HuH-7.5 (cell line): Measurements from ENCODE around the gene SLIRP.
A peak's percentile ranks its signal among the peaks of the same experiment; 100 is the strongest.
"Not testable (repeated sequence)": the region's sequence is repeated elsewhere in the genome, so short reads cannot be mapped to it uniquely, and the experiment has no call there.

Experiments
- DNase-seq: peaks from one replicate; pipeline ENCODE4 v3.0.0; 2011; ENCODE audit warnings: low spot score

SLIRP gene

DNA sequence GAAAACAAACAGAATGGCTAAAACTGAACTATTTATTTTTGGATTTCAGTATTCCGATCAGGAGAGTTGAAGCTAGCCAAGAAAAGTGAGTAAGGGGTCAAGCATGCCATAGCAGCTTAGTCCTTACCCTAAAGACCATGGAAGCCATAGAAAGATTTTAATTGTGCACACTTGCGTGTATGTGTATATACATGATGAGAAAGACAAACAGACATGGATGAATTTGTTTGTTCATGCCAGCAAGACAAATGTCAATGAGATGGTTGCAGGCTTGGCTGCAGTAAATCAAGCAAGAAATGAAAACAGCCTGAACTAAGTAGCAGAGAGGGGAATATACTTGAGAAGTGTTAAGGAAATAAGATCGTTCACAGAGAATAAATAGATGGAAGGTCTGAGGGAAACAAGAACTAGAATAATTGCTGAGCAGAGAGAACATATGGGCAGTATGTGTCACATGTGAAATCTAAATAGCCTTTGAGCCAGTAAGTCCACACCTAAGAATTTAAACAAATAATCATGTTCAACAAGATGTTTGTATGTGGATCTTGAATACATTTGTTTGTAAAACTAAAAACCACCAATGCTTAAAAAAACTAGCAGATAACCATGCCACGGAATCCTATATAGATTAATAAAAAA lies 38.3 kb downstream of the SLIRP start:
- DNase-seq, result no peak

DNA sequence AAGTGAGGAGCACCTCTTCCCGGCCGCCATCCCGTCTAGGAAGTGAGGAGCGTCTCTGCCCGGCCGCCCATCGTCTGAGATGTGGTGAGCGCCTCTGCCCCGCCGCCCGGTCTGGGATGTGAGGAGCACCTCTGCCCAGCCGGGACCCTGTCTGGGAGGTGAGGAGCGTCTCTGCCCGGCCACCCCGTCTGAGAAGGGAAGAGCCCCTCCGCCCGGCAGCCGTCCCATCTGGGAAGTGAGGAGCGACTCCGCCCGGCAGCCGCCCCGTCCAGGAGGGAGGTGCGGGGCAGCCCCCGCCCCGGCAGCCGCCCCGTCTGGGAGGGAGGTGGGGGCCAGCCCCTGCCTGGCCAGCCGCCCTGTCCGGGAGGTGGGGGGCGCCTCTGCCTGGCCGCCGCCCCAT lies 39.5 kb downstream of the SLIRP start:
- not testable (repeated sequence) for DNase-seq

DNA sequence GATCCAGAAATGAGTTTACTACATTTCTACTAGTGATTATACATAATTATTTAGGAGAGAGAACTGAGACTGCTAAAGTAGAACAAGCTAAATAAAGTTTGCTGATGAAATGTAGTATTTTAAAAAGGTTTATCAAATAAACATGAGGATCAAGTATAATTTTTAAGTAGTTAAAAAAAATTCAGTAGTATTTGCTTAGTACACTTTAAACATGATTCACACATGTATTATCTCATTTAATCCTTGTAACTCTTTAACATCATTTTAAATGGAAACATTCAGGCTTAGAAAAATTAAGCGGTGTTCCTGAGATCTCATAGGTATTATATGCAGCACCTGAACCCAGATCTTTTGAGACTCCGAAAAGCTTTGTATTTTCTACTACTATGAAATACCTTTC lies 44.4 kb downstream of the SLIRP start:
- no peak for DNase-seq

DNA sequence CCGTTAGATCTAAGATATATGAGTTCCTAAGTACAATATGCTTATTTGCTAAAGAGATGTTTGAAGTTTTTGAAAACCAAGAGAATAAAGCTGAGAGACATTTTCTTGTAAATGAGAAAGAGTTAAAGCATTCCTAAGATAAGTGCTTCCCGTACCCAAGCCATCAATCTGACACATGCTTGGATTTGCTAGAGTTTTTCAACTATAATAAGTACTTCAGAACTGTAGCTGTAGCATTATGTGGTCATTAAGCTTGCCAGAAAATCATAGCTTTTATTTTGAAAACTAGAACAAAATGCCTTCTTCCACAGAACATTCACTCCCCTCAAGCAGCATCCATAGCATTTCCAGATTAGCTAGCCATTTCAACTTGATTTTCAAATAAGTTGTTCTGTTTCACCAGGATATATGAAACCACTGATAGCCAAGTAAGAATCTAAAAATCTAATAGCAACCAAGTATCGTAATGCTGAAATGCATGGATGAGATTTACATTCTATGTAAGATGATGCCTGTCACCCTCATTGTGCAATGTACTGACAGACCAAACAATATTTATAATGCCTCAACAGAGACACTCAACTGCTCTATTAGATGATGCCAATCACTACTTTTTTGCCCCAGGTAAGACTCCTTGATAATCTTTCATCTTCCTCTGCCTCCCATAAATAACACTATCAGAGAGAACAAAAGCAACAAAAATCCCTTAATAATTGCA lies 45.1 kb downstream of the SLIRP start:
- no peak for DNase-seq

DNA sequence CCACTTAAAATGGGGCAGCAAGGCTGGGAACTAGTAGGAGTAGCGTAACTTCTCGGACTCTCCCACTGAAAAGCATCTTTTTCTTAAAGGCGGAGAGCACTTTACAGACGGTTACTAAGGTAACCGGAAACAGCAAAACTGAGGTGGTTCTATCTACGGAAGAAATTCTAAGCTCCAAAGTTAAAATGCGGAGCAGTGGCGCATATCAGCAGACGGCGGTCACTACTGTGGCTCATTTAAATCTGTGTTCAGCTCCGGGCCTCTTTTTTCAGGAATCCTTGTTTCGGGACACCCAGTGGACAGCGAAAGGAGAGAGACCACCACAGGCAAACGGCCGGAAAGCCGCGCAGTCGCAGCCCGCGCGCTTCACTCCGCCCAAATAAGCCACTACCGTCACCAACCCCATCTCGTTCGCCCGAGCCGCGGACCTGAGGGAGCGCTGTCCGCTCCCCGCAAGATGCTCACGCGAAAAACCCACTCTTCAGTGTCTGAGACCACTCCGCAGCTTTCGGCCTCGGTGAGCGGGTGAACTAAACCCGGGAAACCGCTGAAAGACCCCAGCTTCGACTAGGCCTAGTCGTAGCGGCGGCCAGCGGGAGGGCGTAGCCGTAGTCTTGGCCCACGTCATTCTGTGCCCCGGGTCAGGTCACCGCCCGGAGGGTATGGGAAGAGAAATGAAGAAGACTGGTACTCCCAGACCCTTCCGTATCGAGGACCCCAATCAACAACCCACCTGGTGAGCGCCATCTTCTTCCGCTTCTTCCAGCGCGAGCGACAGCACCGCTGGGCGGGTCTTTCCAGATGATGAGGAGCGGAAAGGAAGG lies 52.7 kb downstream of the SLIRP start, which contains the start of gene SNW1:
TSS of gene SNW1 (minus strand) at position 776 of the 824 bp plus-strand sequence. CDS start at position 747, 29 bp downstream.
- peak; percentile 76 for DNase-seq

DNA sequence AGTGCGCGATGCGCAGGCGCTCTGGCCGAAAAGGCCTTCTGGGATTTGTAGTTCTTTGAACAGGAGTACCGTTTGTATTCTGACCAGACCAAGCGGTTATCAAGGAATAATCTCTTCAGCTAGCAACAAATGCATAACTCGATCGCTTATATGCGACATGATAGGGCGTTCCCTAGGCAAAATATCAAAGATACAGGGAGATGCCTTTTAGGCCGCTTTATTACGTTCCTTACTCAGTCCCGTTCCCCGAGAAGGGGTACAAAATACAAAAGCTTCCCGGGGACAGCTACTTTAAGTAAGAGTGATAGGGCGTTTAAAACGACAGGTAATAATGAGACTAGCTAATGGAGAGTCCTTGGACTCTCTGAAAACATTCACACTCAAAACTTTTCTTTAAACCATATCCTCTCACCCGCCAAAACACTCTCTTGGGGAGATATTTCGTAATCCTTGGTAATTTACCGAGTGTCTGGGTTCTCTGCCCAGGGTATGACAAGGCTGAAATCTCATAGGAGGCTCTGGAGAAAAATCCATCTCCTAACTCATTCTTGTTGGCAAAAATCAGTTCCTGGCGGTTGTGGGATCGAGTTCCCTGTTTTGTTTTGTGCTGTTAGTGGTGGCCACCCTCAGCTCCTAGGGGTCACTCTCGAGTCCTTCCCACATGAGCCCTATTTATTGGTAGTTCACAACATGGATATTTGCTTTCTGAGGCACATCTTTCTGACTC lies 53.5 kb downstream of the SLIRP start:
- DNase-seq, result peak; percentile 44

DNA sequence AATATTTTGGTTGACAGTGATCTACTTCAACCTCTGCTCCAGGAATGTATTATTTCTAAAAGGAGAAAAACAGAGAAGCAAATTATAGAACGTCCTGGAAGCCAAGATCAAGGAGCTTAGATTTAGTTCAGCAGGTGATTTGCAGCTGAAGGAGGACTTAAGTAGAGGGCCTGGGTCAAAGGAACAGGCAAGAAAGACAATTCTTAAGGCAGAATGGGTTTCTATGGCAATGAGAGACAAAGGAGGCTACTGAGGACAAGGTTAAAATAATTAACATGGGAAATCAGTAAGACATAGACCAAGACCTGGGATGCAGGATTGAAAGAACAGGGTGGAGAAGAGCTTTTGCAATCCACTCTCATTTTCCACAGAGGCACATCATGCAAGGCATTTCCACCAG lies 55.4 kb downstream of the SLIRP start:
- no peak for DNase-seq

DNA sequence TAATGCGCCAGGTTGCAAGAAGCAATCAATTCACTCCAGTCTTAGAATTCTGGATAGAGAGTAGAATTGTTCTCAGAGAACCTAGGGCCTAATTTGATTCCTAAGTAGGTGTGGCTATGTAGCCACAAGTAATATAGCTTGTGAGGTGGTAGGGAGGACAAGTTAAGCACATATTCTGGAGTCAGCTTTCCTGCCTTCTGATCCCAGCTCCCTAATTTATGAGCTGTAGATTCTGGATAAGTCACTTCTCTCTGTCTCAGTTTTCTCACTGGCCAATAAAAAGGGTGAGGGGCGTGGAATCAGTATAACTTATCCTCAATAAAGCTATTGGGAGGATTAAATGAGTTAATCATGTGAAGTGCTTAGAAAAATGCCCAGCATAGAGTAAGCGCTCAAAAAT lies 56.1 kb downstream of the SLIRP start:
- no peak for DNase-seq
